HG02571 (cell line): ENCODE measurements around the gene DIAPH2.
"Not testable (repeated sequence)": the region's sequence is repeated elsewhere in the genome, so short reads cannot be mapped to it uniquely, and the experiment has no call there.

Source experiments
- ATAC-seq: cut with Tn5 transposase; IDR thresholded peaks from one replicate; pipeline ENCODE4 v1.9.1; 2021; ENCODE audit warnings: mild to moderate bottlenecking, moderate library complexity; ENCODE audit not compliant: unreplicated experiment

The DIAPH2 gene

DNA sequence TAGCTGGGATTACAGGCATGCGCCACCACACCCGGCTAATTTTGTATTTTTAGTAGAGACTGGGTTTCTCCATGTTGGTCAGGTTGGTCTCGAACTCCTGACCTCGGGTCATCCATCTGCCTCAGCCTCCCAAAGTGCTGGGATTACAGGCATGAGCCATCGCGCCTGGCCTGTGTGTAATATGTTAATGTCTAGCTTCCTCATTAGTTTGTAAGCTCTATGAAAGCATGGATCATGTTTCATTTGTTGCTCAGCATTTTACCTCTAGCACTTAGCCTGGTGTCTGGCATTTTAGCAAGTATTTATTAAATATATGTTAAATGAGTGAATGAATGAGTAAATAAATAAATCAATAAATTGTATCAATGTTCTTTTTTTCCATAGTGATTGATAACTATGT, 29.8 kb downstream of the DIAPH2 start:
- ATAC-seq, result not testable (repeated sequence)

DNA sequence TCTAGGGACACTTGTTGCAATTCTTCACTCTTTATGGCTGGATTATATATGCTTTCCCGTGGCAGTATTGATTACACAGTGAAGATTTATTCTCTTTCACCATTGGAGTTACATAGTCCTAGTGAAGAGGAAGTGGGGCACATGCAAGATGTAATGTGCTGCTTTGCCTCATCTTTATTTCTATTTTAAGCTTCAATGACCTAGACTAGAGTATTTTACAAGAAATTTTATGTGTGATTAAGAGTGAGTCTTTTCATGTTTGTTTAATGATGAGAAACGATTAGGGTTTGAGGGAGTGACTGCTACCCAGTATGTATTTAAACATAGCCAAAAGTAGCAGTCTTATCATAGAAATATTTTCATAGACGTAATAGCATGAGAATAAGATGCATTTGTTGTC, 30.8 kb downstream of the DIAPH2 start:
- ATAC-seq, result no peak

DNA sequence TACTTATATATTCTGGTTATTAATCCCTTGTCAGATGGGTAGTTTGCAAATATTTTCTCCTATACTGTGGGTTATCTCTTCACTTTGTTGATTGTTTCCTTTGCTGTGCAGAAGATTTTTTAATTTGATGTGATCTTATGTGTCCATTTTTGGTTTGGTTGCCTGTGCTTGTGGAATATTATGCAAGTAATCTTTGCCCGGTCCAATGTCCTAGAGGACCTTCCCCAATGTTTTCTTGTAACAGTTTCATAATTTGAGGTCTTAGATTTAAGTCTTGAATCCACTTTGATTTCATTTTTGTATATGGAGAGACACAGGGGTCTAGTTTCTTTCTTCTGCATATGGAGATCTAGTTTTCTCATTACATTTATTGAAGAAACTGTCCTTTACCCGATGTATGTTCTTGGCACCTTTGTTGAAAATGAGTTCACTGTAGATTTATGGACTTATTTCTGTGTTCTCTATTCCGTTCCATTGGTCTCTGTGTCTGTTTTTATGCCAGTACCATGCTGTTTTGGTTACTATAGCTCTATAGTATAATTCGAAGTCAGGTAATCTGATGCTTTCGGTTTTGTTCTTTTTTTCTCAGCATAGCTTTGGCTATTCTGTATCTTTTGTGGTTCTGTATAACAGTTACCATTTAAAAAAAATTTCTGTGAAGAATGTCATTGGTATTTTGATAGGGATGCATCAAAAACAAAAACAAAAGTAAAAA, 34.7 kb downstream of the DIAPH2 start:
- ATAC-seq, result no peak

DNA sequence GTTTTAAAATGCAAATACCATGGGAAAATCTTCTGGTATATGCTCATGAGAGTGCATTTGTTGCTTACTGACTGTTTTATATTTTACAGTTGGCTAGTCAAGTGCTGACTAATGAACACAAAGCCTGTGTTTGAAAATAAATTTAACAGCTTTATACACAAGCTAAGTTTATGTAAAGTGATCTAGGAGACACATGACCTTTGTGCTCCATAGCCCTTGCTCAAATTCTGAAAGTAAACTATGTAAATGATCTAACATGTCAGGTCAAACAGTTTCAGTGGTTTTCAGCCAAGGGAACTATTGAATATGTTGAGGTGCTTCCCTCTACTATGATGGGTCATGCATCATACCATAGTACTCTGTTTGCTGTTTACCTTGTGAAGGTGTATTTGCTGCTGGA, 36.7 kb downstream of the DIAPH2 start:
- ATAC-seq, result peak; percentile 100

DNA sequence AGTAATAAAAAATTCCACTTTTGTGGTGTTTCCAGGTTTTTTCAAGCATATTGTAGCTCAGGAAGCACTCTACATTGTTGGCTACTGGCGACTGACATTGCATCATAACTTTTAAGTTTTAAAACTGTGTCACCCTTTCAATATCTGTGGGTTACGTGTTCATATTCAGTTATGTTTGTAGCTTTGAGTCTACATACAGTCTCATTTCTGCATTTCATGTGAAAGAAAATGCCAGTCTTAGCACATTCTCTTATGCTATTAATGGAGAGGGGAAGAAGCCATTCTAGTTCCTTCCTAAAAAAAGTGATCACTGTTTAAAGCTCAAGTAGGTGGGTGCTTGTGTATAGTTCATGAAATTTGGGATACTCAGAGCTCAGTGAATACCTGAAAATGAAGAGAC, 38.1 kb downstream of the DIAPH2 start:
- no peak for ATAC-seq

DNA sequence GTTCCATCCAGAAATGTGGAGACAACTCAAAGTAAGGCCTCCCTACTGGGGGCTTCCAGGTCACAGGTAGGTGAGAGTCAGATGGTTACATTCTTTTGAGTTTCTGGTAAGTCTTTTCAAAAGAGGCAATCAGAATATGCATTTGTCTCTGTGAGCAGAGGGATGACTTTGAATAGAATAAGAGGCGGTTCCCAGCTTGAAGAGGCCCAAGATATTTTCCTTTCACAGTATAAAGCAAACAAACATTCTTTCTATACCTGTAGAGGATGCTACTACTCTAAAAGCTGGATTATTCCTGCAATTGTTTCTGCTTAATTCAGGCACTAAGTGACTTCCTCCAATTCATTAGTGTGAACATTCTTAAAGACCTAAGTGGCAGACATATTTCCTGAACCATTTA, 44.4 kb downstream of the DIAPH2 start:
- no peak for ATAC-seq

DNA sequence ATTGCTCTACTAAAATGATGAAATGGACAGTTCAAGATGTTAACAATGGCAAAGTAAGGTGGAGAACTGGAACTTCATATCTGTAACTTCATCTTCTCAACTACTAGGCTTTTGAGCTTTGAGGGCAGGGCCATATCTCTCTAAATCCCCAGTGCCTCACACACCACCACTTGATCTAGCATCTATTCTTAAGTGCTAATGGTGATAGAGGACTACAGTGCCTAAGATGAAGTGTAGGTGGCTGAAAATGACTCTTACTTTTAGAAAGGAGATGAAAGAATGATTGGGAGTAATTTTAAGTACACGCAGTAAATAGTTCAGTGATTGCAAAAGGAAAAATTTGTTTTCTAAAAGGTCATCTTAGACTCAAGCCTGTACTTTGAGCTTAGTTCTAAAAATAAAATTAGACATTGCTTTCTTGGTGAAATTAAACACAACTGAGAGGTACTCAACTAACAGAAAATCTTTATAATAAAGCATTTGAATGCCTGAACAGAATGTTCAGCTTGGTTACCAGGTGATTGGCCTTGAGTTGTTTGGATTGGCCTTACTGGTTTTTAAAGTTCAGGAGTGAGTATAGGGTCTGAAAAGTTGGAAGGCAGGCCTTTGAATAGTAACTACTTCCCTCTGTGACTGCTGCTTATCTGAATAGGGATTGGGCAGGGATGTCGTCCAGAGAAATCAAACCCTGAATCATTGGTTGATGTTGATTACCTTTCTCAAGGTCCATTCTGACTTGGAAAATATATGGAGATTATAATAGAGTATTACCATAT, 45.4 kb downstream of the DIAPH2 start:
- no peak for ATAC-seq

DNA sequence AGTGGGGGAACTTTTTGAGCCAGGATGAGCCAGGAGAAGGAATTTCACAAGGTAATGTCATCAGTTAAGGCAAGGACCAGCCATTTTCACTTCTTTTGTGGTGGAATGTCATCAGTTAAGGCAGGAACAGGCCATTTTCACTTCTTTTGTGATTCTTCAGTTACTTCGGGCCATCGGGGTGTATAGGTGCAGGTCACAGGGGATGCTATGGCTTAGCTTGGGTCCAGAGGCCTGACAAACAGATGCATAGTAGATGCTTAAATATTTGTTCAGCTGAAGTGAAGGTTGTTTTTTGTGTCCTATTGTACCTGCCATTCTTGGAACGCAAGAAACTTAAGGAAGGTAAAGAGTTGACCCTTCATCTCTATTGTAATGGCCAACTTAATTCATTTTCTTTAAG, 46.4 kb downstream of the DIAPH2 start:
- ATAC-seq, result not testable (repeated sequence)

DNA sequence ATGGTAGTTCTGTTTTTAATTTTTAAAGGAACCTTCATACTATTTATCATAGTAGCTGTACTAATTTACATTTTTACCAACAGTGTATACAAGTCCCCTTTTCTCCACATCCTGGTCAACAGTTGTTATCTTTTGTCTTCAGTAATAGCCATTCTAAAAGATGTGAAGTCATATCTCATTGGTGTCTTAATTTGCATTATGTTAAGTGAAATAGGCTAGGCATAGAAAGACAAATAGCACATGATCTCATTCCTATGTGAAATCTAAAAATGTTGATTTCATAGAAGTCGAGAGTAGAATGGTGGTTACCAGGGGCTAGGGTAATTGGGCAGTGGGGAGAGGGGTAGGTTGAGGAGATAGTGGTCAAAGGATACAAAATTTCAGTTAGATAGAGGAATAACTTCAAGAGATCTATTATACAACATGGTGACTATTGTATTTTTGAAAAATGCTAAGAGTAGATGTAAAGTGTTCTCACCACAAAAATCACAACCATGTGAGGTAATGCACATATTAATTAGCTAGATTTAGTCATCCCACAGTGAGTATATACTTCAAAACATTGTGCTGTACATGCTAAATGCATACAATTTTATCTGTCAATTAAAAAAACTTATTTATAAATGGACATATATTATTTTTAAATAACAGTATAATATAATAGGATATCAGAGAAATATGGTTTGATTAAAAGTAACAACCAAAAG, 58.9 kb downstream of the DIAPH2 start:
- no peak for ATAC-seq

DNA sequence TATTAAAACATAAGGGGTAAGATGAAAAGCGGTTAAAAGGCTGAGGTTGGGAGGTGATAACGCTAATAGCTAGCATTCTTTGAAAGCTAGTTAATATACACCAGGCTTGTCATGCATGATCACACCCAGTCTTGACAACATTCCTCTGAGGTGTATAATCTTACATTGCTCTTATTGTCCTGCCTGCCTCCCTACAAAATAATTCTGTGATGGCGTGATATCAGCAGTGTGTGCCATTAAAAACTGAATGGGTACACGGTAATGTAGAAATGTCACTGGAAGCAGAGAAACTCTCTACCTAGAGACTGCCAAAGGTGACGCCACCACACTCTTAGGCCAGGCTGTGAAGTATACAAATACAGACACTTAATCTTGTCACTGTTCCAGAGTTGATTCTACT, 68.1 kb downstream of the DIAPH2 start:
- ATAC-seq, result no peak

DNA sequence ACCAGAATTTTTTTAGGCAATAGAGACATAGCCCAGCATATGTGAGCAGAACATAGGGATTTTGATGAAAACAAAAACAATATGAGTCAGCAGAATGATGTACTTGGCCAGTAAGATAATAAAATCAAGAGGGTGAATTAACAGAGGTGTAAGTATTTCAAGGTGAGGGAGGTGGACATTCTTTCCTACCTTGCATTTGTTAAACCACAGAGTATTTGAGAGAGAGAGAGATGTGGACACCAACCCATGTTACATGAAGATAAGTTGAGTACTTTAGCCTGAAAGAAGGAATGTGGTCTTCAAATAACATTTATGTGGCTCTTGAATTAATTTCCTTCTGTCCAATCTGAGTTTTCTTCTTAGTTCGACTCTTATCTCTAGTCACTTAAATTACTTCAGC, 68.6 kb downstream of the DIAPH2 start:
- ATAC-seq, result no peak

DNA sequence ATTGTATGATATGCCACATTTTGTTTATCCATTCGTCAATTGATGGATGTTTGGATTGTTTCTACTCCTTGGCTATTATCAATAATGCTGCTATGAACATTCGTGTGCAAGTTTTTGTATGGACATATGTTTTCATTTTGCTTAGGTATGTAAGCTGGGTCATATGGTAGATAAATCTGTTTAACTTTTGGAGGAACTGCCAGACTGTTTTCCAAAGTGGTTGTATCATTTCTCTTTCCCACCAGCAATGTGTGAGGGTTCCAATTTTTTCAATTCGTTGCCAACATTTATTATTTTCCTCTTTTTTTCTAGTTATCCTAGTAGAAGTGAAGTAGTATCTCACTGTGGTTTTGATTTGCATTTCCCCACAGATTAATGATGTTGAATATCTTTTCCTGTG, 71.8 kb downstream of the DIAPH2 start:
- no peak for ATAC-seq

DNA sequence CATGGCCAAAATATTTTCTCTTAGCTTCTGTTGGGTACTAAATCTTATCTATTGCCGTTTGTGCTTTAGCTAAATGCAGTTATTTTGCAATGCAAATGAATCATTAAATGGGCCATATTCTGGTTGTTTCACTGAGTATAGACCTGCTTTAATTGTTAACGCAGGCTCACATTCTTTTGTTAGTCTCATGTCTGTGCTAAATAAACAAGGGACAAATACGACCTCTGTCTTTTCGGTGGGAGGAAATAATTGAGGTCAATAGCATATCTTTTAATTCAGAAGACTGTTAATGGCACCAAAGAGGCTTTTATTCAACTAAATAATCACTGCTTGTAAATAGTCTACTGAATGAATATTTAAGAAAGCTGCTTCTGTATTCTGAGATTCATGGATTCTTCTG, 76.9 kb downstream of the DIAPH2 start:
- no peak for ATAC-seq

DNA sequence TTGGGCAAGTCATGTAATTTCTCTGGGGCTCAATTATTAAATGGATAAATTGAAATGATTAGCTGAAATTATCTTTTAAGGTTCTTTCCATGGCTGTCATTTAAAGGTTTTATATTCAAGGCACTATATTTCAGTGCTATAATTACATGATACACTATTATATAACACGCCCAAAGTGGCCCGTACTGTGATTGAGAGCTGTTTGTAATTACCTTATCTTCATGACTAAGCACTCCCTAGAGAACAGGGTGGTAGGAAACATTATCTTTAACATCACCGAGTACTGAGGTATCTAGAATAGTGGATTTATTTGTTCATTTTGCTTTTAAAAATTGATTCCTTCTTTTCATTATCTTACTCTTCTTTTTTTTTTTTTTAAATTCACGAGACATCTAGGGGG, 79.0 kb downstream of the DIAPH2 start:
- ATAC-seq, result no peak

DNA sequence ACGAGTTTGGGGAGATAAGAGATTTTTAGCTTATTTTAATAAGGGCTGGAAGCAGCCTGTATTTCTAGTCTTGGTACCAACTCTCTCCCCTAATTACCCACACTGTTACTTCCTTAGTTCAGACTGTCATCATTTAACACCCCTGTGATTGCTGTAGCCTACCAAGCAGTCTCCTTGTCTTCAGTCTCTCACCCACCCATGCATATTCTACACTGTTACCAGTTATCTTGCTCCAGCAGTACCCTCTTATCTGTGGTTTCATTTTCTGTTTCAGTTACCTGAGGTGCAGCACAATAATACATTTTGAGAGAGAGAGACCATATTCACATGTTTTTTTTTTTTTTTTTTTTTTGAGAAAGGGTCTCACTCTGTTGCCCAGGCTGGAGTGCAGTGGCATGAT, 80.2 kb downstream of the DIAPH2 start:
- ATAC-seq, result peak; percentile 65

DNA sequence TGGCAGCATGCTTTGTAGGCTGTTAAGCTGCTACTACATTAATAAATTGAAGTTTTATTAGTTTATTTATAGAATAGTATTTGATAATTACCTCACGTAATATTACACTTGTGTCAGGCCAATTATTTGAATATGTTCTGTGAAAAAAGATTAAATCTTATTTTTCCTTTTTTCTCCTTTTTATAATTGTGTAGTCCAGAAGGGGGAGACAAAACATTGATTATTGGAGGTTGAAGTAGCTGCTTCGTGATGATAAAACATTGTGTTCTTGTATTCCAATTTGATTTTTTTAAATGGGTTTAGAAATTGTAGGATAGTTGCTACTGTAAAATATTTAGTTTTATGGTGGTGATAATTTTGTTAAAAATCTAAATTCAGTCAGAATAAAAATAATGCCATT, 85.7 kb downstream of the DIAPH2 start:
- no peak for ATAC-seq

DNA sequence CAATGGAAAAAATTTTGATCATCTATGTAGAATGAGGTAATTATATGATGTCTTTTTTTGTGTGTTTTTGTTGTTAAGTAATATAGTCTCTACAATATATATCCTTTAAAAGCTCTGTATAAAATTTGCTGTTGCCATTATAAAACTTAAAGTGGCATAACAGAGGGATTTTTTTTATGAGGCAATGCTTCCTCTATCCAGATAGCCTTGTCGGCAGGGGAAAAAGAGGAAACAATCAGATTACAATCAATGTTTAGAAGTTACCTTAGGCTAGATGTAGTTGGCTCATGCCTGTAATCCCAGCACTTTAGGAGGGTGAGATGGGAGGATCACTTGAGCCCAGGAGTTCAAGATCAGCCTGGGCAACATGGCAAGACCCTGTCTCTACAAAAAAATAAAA, 86.8 kb downstream of the DIAPH2 start:
- ATAC-seq, result no peak

DNA sequence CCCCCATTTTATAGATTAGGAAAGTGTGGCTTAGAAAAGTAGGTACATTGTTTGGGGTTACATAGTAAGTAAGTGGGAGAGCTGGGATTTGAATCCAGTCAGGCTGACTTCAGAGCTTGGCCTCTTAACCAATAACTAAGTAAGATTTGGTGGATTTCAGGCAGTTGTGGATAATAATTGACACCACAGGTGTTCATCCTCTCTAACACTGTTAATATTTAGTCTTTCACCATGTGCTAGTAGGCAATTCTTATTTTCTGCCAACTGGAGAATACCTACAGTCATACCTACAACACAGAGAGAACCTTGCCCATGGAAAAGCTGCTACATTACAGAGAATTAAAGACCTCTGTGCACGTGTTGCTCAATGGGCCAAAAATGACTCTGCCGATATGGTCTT, 89.5 kb downstream of the DIAPH2 start:
- no peak for ATAC-seq

DNA sequence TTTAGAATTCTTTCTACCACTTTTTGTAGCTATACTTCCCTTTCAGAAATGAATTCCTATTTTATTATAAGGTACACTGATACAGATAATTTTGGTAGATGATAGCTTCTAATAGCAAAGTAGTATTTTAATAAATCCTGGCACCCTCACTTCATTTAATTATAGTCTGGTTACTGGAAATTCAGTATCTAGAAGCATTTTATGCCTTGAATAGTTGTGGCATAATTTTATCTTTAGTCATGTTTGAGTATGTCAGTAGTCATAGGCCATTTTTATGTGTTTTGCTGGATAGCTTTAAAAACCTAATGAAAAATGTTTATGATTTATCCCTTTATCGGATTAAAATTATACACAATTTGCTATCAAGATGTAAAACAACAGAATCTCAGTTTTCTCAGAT, 92.3 kb downstream of the DIAPH2 start:
- no peak for ATAC-seq

DNA sequence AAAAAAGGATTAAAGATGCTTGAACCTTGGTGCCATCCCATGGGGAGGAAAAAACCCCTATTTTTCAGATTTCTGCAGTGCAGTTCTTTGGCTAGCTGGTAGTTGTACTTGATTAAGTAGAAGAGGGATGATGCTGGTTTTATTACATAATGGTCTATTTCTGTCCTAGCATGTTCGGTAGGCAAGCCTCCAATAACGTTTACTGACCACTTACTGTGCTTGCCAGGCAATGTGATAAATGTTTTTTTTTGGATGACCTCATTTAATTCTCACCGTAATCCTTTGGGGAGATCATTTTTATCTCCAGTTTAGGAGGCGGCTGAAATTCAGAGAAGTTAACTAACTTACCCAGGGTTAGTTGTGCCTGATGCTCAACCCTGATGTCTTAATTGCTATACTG, 106.9 kb downstream of the DIAPH2 start:
- ATAC-seq, result no peak

DNA sequence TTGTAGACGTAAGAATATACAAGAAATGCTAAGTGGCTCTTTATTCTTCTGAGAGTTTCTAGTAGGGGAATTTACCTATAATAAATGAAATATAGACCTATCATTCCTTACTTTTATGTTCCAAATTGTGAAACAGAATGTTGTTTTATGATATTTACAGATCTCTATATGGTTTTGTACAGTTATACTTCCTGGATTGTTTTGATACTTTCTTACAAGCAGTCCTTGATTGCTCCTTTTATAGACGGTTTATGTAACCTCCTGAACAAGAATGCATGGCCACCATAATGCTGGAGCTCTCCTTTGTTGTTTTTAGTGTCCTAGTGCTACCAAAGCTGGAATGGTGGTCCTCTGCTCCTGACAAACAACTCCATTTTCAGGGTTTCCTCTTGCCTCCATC, 107.4 kb downstream of the DIAPH2 start:
- ATAC-seq, result no peak

DNA sequence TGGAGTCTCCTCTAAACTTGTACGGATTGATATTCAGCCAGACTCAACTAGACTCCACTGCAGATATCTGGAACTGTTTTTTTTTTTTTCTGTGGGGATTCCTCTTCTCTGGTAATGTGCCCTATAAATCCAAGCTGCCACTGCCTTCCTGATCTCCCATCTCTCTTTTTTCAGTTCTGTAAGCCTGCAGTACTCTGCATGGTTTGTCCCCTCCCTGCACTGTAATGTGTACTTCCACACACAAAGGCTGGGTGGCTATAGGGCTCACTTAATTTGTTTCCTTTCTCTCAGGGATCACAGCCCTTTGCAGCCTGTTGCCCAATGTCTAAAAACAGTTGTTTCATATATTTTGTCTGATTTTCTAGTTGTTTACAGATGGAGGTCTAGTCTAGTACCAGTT, 114.3 kb downstream of the DIAPH2 start:
- no peak for ATAC-seq
